Cardiac fibroblast (primary cell): ENCODE data around the gene HOXD12.

Source experiments
- DNase-seq, 2 donors: peaks; one replicate each; pipeline versions ENCODE4 v3.0.0 to v3.0.0-alpha.2; 2010; ENCODE audit warnings: low read depth in 2 of 2
- H3K4me3 ChIP-seq, 2 donors: replicated peaks in 1 of 2; 1 replicate in 1 of 2; 2 replicates in 1 of 2; pipeline ENCODE4 v1.5.1; 2011; ENCODE audit warnings: low read depth in 2 of 2, low read length in 2 of 2, mild to moderate bottlenecking in 2 of 2, moderate library complexity in 1 of 2
- TF ChIP-seq, protein P1 (sequence below): IDR thresholded peaks from one replicate; pipeline ENCODE4 v1.5.1; 2011; ENCODE audit warnings: low read depth, mild to moderate bottlenecking, low read length, inconsistent platforms

HOXD12 gene

DNA sequence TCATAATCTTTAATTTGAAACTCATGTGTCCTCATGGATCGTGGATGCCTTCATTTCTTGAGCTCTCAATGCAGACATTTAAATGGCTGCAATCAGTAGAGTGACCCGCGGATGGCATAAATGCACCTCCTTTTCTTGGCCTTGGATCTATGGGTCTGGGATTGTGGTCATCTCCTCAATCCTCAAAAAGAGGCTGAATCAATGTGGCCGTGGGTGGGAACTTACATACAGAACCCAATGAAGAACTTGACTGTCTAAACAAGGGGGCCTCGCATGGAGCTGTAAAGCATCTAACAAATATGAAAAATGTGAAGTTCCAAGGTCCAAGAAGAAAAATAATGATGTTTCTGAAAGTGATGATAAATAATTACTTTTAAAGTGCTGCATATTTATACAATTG is 4.2 kb upstream of the HOXD12 start:
- no peak overlapping the region for H3K4me3 ChIP-seq
- TF ChIP-seq, protein P1, sequence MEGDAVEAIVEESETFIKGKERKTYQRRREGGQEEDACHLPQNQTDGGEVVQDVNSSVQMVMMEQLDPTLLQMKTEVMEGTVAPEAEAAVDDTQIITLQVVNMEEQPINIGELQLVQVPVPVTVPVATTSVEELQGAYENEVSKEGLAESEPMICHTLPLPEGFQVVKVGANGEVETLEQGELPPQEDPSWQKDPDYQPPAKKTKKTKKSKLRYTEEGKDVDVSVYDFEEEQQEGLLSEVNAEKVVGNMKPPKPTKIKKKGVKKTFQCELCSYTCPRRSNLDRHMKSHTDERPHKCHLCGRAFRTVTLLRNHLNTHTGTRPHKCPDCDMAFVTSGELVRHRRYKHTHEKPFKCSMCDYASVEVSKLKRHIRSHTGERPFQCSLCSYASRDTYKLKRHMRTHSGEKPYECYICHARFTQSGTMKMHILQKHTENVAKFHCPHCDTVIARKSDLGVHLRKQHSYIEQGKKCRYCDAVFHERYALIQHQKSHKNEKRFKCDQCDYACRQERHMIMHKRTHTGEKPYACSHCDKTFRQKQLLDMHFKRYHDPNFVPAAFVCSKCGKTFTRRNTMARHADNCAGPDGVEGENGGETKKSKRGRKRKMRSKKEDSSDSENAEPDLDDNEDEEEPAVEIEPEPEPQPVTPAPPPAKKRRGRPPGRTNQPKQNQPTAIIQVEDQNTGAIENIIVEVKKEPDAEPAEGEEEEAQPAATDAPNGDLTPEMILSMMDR: no peak
- no peak for DNase-seq

DNA sequence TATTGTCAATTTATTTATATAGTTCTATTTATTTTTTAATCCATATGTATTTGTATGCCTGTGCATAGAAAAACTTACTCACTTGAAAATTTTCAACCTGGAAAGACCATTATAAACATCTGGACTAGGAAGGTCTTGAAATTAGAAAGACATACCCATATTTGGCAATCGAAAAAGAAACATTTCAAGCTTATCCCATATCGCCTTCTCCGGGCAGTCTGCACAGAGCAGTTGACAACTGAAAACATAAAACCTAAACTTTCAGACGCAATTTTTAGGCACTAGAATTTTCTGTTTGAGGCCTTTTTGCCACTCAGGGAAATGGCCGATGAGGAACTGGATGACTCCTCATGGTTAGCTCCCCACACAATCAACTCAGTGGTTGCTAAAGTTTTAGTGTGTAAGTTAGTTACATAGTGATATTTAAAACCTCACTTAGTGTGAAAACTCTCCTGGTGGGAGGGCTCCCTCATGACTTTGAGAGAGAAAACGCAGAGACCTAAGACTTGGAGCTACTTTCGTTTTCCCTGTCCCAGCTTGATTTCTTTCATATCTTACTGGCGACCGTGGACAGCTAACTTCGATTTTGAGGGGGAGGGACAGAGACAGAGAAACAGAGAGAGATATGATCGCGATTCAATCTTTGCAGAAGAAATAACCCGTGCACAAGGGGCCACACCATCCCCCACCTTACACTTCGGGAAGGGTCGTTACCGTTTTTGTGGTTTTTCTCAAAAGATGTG is 3.2 kb upstream of the HOXD12 start:
- H3K4me3 ChIP-seq: peak overlapping the region in 1 of 2 donors; percentile 18
- TF ChIP-seq, protein P1: no peak
- DNase-seq: peak in 1 of 2 donors; percentile 19

DNA sequence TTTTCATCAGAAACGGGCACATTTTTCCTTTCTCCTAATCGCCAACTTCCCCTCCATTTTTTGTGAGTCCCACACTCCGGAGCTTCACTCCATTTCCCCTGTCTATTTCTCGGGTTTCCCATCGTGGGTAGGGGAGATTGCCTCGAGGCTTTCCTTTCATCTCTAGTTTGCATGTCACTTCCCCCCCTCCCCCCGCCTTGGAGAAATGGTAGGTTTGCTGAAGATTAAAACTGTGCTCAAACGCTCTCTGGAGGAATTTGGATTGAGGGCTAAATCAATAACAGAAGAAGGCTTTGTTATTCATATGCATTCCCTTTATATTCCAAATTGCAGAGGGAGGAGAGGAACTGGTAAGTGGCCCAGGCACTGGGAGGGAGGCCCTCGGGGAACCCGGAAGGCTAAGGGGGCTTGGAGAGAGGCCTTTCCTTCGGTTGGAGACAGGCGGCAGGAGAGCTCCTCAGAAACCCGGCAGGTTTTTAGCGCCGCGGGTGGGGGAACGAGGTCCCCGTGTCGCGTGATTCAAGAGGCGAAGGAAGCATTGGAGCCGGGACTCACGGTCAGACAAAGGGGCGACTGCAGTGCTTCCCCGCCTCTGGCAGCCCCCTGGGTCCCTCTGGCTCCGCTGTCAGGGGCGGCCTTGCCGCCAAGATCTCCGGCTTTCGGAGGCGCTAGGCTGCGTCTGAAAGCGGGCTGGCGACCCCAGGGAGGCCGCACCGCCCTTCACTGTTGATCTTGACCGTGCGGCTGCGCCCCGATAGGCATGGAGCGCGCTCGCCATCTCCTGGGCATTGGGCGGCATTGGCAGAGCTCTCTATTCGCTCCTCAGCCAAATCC is 2.4 kb upstream of the HOXD12 start:
- peak; percentile 64 to 66 for DNase-seq
- TF ChIP-seq, protein P1: peak; percentile 84
- H3K4me3 ChIP-seq: peak overlapping the region; percentile 33 to 39

DNA sequence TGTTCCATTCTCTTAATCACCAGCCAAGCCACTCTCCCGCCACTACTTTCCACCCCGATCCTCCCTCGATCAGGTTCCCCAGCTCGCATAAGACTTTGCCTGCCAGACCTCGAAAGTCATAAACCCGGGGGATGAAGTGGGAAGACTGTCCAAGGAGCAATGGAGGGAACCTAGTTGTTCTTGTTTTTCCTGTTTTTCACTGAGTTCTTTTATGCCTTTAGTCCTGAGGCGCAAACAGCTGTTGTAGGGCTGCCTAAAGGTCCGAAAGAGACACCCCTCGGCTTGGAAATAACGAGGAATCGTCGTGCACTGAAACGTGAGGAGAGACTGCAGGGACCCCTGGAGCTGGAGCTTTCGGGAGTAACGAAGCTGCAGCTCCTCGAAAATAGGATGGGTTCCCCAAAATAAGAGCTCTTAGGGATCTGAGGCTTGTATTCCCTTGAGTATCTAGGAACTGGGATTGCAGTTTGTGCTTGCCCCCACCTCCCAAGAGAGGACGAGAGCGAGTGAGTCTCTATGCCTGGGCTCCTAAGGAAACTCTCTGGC is 1.7 kb upstream of the HOXD12 start:
- DNase-seq: no peak
- TF ChIP-seq, protein P1: no peak

DNA sequence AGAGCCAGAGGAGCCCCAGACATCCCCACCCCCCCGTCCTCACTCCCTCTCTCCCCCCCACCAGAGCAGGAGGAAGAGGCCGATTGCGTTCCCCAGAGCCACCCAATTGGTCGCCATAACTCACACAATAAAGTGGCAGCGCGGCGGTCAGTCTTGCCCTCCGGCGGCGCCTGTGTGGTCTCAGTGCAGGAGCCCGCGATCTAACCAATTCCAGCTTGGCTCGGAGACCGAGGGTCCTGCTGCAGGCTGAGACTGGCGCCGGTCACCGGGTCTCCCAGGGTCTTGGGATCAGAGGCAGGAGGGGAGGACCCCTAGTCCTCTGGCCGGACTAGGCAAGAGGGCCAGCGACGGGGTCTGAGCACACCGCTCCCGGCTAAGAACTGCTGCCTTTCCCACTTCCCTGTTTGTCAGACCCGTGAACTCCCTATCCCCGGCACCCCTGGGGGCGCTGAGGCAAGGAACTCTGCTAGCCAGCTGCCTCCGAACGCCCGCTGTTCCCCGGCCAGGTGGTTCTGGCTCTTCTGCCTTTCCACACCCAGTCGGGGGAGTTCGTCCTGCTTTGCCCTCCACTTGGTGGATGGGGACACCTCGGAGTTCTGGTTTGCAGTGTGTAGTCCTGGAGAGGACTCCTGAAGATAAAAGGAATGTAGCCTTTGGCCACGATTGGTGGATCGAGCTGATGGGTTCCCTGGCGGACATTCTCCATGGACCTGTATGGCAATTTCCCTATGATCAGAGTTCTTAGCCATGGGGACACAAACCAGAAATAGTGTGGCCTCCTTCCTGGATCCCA is 1.0 kb upstream of the HOXD12 start:
- H3K4me3 ChIP-seq: no peak overlapping the region
- TF ChIP-seq, protein P1: no peak
- no peak for DNase-seq

More for the DNA sequence above, 1.7 kb upstream of the HOXD12 start:
- no peak overlapping the region for H3K4me3 ChIP-seq

DNA sequence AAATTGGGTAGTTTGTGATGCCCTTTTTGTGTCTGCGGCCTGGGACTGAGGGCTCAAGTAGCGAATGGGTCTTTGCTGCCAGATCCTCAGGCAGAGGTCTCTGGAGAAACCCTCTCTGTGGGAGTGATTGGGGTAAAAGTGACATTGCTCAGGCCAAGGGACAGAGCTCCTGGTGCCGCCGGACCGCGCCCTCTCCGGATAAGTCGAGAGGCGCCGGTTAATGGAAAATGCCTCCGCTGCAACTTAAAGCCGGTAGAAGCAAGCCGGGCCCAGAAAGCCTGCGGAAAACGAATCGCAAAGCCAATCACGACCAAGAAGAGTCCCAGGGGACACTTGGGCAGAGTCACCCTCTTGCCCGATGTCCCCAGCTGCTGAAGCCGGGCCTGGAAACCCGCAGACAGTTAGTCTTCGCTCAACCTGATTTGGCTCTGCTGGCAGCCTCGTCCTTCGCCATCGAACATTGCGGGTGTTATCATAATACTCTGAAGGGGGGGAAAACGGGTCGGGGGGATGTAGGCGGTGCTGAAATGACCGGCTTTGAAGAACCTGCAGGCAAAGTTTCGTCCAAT is 352 bp upstream of the HOXD12 start:
- TF ChIP-seq, protein P1: no peak
- H3K4me3 ChIP-seq: no peak overlapping the region
- DNase-seq: no peak
